Nephron (organoid): ENCODE data around the gene IVNS1ABP.
A peak's percentile ranks its signal among the peaks of the same experiment; 100 is the strongest.
"Not testable (repeated sequence)": the region's sequence is repeated elsewhere in the genome, so short reads cannot be mapped to it uniquely, and the experiment has no call there.

Experiments
- H3K27ac Mint-ChIP-seq, 3 experiments: 2 replicates each; pipeline ENCODE4 v1.8.0; 2020; ENCODE audit warnings: mixed read lengths in 3 of 3, mild to moderate bottlenecking in 2 of 3, moderate library complexity in 1 of 3
- H3K27me3 Mint-ChIP-seq: 2 replicates; pipeline ENCODE4 v1.8.0; 2021; ENCODE audit warnings: low read depth, mild to moderate bottlenecking, moderate library complexity, mixed read lengths
- H3K36me3 Mint-ChIP-seq: 2 replicates; pipeline ENCODE4 v1.8.0; 2020; ENCODE audit warnings: low read depth, mixed read lengths
- H3K4me1 Mint-ChIP-seq: 2 replicates; pipeline ENCODE4 v1.8.0; 2020; ENCODE audit warnings: mixed read lengths
- H3K4me3 Mint-ChIP-seq, 3 experiments: 2 replicates each; pipeline ENCODE4 v1.8.0; 2020; ENCODE audit warnings: mild to moderate bottlenecking in 3 of 3, mixed read lengths in 3 of 3, moderate library complexity in 2 of 3
- H3K9me3 Mint-ChIP-seq: 2 replicates; pipeline ENCODE4 v1.8.0; 2020; ENCODE audit warnings: mixed read lengths
- CTCF ChIP-seq, 3 experiments: fragments of 200-600 bp; sonication (generic); IDR thresholded peaks; one replicate each; pipeline ENCODE4 v1.5.0; 2021; ENCODE audit warnings: antibody characterized with exemption in 3 of 3; ENCODE audit not compliant: unreplicated experiment in 3 of 3

Gene IVNS1ABP

GRCh38 chr1:185317034-185317885 lies at the start of gene IVNS1ABP:
Gene IVNS1ABP, minus strand, starts transcription at chr1:185317243. Its CDS starts 7,750 bp downstream, at chr1:185309493.
- Mint-ChIP-seq H3K4me1 (peaks cover 51% of the 10 kb centered on the region), H3K27me3 (no peaks in the 10 kb centered on the region), H3K9me3 (no peaks in the 10 kb centered on the region), H3K27ac (peak within 1 kb of the TSS; percentile 96 to 99 (median 96)), H3K36me3 (peaks cover under 1% of the 10 kb centered on the region), H3K4me3 (peak within 1 kb of the TSS; percentile 94 to 99 (median 94))
- no peak for TF ChIP-seq CTCF (IDR thresholded peaks at IDR 0.05; ENCODE audit: unreplicated experiment in 3 of 3)

- Mint-ChIP-seq H3K36me3 (no peaks in the 10 kb centered on the region), H3K4me1 (no peaks in the 10 kb centered on the region), H3K9me3 (peaks cover 14% of the 10 kb centered on the region), H3K4me3 (no peak overlapping the region), H3K27ac (no peak overlapping the region), H3K27me3 (peaks cover 4% of the 10 kb centered on the region)
- no peak for TF ChIP-seq CTCF (IDR thresholded peaks at IDR 0.05; ENCODE audit: unreplicated experiment in 3 of 3)
These were observed 48.9 kb upstream of the IVNS1ABP start for GRCh38 chr1:185365951-185366350.

- not testable (repeated sequence) for H3K36me3 Mint-ChIP-seq, H3K4me1 Mint-ChIP-seq
These were observed 47.5 kb upstream of the IVNS1ABP start for GRCh38 chr1:185364528-185364927.

GRCh38 chr1:185363205-185363604 lies 46.2 kb upstream of the IVNS1ABP start:
- H3K9me3 Mint-ChIP-seq = peaks cover 17% of the 10 kb centered on the region
- H3K27me3 Mint-ChIP-seq = peaks cover 4% of the 10 kb centered on the region
- TF ChIP-seq CTCF (IDR thresholded peaks at IDR 0.05; ENCODE audit: unreplicated experiment in 3 of 3) = no peak
- no peaks in the 10 kb centered on the region for H3K36me3 Mint-ChIP-seq
- H3K27ac Mint-ChIP-seq = no peak overlapping the region
- no peaks in the 10 kb centered on the region for H3K4me1 Mint-ChIP-seq
- no peak overlapping the region for H3K4me3 Mint-ChIP-seq

More at GRCh38 chr1:185364528-185364927, 47.5 kb upstream of the IVNS1ABP start:
- H3K9me3 Mint-ChIP-seq = peaks cover 17% of the 10 kb centered on the region
- H3K27ac Mint-ChIP-seq, H3K4me3 Mint-ChIP-seq, H3K27me3 Mint-ChIP-seq: not testable (repeated sequence)

GRCh38 chr1:185360714-185361113 lies 43.7 kb upstream of the IVNS1ABP start:
- Mint-ChIP-seq H3K4me3 (no peak overlapping the region), H3K27ac (no peak overlapping the region), H3K9me3 (peaks cover 17% of the 10 kb centered on the region), H3K4me1 (no peaks in the 10 kb centered on the region), H3K27me3 (peaks cover 4% of the 10 kb centered on the region), H3K36me3 (no peaks in the 10 kb centered on the region)
- no peak for TF ChIP-seq CTCF (IDR thresholded peaks at IDR 0.05; ENCODE audit: unreplicated experiment in 3 of 3)

GRCh38 chr1:185358957-185359356 lies 41.9 kb upstream of the IVNS1ABP start:
- Mint-ChIP-seq H3K4me1 (no peaks in the 10 kb centered on the region), H3K9me3 (peaks cover 17% of the 10 kb centered on the region), H3K27ac (no peak overlapping the region), H3K36me3 (no peaks in the 10 kb centered on the region), H3K27me3 (peaks cover 4% of the 10 kb centered on the region), H3K4me3 (no peak overlapping the region)
- TF ChIP-seq CTCF (IDR thresholded peaks at IDR 0.05; ENCODE audit: unreplicated experiment in 3 of 3) = no peak
